GM19351 (cell line): Measurements from ENCODE around the gene ZNF732.
"Not testable (repeated sequence)": the region's sequence is repeated elsewhere in the genome, so short reads cannot be mapped to it uniquely, and the experiment has no call there.

Experiments used
- ATAC-seq: cut with Tn5 transposase; IDR thresholded peaks from one replicate; pipeline ENCODE4 v1.9.1; 2021; ENCODE audit warnings: mild to moderate bottlenecking, moderate library complexity; ENCODE audit not compliant: unreplicated experiment

ZNF732 gene

GRCh38 chr4:304969-305680 is at the start of gene ZNF732:
Gene ZNF732 (minus strand): TSS chr4:305474. CDS start chr4:305310, 164 bp downstream.
- no peak for ATAC-seq

GRCh38 chr4:340011-340410 is 34.7 kb upstream of the ZNF732 start:
- no peak for ATAC-seq

- no peak for ATAC-seq
Observed at GRCh38 chr4:338759-339097, 33.5 kb upstream of the ZNF732 start.

- peak; percentile 31 for ATAC-seq
Observed at GRCh38 chr4:337932-338758, 32.9 kb upstream of the ZNF732 start.

- peak; percentile 91 for ATAC-seq
Observed at GRCh38 chr4:337143-337931, 32.1 kb upstream of the ZNF732 start, which contains the start of gene ZNF141. Gene ZNF141 (plus strand): TSS chr4:337814. CDS start chr4:337984, 170 bp downstream.

- ATAC-seq, result peak; percentile 8
Observed at GRCh38 chr4:336893-337142, 31.5 kb upstream of the ZNF732 start.

- no peak for ATAC-seq
Observed at GRCh38 chr4:336099-336892, 31.0 kb upstream of the ZNF732 start.

GRCh38 chr4:335515-335914 is 30.2 kb upstream of the ZNF732 start:
- ATAC-seq, result no peak

GRCh38 chr4:328729-329128 is 23.5 kb upstream of the ZNF732 start:
- ATAC-seq, result no peak

- no peak for ATAC-seq
Observed at GRCh38 chr4:314296-314903, 9.1 kb upstream of the ZNF732 start.

- ATAC-seq, result no peak
Observed at GRCh38 chr4:309807-310206, 4.5 kb upstream of the ZNF732 start.

- ATAC-seq, result peak; percentile 65
Observed at GRCh38 chr4:306551-306961, 1.3 kb upstream of the ZNF732 start.

- ATAC-seq, result not testable (repeated sequence)
Observed at GRCh38 chr4:304516-304915, 758 bp downstream of the ZNF732 start.

- ATAC-seq, result no peak
Observed at GRCh38 chr4:302381-302780, 2.9 kb downstream of the ZNF732 start.

GRCh38 chr4:294732-295131 is 10.5 kb downstream of the ZNF732 start:
- ATAC-seq, result no peak

- no peak for ATAC-seq
Observed at GRCh38 chr4:288891-289290, 16.4 kb downstream of the ZNF732 start.

GRCh38 chr4:273309-274017 is 31.8 kb downstream of the ZNF732 start:
- ATAC-seq, result no peak

- no peak for ATAC-seq
Observed at GRCh38 chr4:271492-272103, 33.7 kb downstream of the ZNF732 start.

GRCh38 chr4:259240-259639 is 46.0 kb downstream of the ZNF732 start:
- ATAC-seq, result not testable (repeated sequence)
